Mucosa of descending colon (tissue), 3 donors: Measurements from ENCODE around the gene IGFBP4. TPM values are rescaled to one million over a fixed set of nuclear protein-coding genes. Genes with fewer than 3 reads are reported as not detected.

Experiments
- ATAC-seq: fragments of 200-7000 bp; cut with Tn5 transposase; one replicate; pipeline ENCODE4 v1.9.1; 2020; ENCODE audit warnings: mild to moderate bottlenecking, moderate library complexity
- DNase-seq, 3 donors: peaks; one replicate each; pipeline ENCODE4 v3.0.0-alpha.2; 2020
- H3K36me3 ChIP-seq: fragments of 200-600 bp; one replicate; pipeline ENCODE4 v1.8.0; 2021; ENCODE audit warnings: low read depth, mild to moderate bottlenecking
- H3K4me1 ChIP-seq: fragments of 200-600 bp; one replicate; pipeline ENCODE4 v1.8.0; 2021; ENCODE audit warnings: low read depth, mild to moderate bottlenecking
- H3K4me3 ChIP-seq: fragments of 200-600 bp; one replicate; pipeline ENCODE4 v1.8.0; 2021; ENCODE audit warnings: mild to moderate bottlenecking
- H3K9me3 ChIP-seq: fragments of 200-600 bp; one replicate; pipeline ENCODE4 v1.8.0; 2021; ENCODE audit warnings: mild to moderate bottlenecking
- CTCF ChIP-seq: fragments of 200-600 bp; IDR thresholded peaks from one replicate; pipeline ENCODE4 v1.8.0; 2022; ENCODE audit warnings: antibody characterized with exemption, mild to moderate bottlenecking
- intact Hi-C, 2 donors: fragments of 100-400 bp; cut with DNase I in 1 of 2; cut with micrococcal nuclease in 1 of 2; formaldehyde crosslinking; loops; one replicate each; pipeline versions ENCODE4 v1.11.0 to v1.11.1; 2022; cut with DNase I, micrococcal nuclease
- total RNA-seq, 3 donors: library from RNA; stranded (reverse); fragmentation: NEBNext Ultra II Directional in 2 of 3; extraction: Animal tissue kit (Norgen Biotek cat#: 25700) in 2 of 3; gene quantifications; one replicate each; pipeline versions ENCODE4 v1.2.1 to v1.2.4, GENCODE V29; 2021 to 2023
- donor health status: DM: no; HTN: no; CAD: no; lungs with moderate emphysema.
- donor health status: DM: no; HTN: no; CAD: no.
- donor health status: DM: no; HTN: yes; CAD: no.

Gene IGFBP4
- total RNA-seq, 3 donors from 2014 or later = 215 to 459 (median 244) TPM

DNA sequence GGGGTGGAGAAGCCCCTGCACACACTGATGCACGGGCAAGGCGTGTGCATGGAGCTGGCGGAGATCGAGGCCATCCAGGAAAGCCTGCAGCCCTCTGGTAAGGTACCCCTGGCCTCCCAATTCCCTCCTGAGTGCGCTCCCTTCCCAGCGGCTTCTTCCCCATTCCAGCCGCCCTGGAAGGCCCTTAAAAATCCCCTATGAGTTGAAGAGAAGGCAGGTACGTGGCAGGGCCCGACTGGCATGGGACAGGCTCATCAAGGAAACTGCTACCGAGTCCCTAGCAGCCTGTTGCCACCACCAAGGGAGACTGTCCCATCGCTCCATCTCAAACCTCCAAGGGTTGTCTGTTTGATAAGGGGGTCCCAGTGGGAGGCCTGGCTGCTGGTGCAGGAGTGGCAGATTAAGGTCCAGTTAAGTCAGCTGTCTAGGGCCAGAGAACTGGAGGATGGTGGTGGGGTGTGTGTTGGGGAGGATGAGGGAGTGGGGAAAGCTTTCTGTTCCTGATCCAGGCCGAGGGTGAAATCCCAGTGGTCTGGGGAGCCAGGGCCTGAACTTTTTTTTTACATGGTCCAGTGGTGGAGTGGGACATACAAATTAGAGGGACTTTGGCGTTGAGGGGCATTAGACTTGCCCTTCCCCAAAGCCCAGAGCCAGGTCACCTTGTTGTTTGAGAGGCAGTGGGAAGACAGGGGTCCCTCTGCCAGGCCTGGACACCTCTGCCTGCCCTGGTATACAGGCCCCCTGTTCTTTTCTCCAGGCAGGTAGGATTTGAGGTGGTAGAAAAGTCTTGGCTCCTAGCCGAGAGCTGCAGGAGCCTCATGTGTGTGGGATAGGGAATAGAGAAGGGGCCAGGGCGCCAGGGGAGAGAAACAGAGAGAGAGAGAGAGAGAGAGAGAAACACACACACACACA is 994 bp downstream of the IGFBP4 start:
- Histone ChIP-seq H3K4me3 (peak overlapping the region; percentile 44), H3K9me3 (no peaks in the 10 kb centered on the region), H3K36me3 (no peaks in the 10 kb centered on the region), H3K4me1 (peaks cover 43% of the 10 kb centered on the region)
- no peak for TF ChIP-seq CTCF
- ATAC-seq (peak; percentile 4), DNase-seq (peak in 1 of 3 donors; percentile 47)
- intact Hi-C loops = loop anchor here (5.0 to 10.0 kb wide), 2 partner anchors 88 to 91 kb away; no protein-coding TSS in a partner anchor

DNA sequence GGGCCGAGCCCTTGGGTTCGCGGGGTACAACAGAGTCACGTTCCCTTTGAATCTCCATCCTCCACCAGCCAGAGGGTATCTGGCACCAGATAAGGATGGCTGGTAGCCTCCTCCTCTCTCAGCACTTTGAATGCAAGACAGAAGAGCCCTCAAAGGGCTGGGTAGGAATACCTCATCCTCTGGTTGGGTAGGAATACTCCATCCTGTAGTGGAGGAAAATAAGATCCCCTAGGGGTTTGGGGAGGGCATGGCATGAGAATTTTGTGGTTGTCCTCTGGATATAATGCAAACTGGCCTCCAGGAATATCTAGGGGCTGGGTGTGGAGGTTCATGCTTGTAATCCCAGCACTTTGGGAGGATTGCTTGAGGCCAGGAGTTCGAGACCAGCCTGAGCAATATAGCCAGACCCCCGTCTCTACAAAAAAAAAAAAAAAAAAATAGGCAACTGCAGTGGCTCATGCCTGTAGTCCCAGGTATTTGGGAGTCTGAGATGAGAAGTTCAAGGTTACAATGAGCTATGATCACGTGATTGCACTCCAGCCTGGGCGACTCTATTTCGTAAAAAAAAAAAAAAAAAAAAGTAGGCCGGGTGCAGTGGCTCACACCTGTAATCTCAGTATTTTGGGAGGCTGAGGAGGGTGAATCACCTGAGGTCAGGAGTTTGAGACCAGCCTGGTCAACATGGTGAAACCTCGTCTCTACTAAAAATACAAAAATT is 2.7 kb downstream of the IGFBP4 start:
- no peaks in the 10 kb centered on the region for H3K9me3 ChIP-seq
- peaks cover 59% of the 10 kb centered on the region for H3K4me1 ChIP-seq
- ATAC-seq (no peak), DNase-seq (no peak)
- intact Hi-C loops = loop anchor here in 1 of 2 donors (10.0 kb wide), 1 partner anchor 89 kb away; no protein-coding TSS in a partner anchor
- no peak overlapping the region for H3K4me3 ChIP-seq
- H3K36me3 ChIP-seq = no peaks in the 10 kb centered on the region
- TF ChIP-seq CTCF = no peak

GRCh38 chr17:40447148-40447644 is 3.9 kb downstream of the IGFBP4 start:
- TF ChIP-seq CTCF = no peak
- Histone ChIP-seq H3K4me1 (peaks cover 62% of the 10 kb centered on the region), H3K9me3 (no peaks in the 10 kb centered on the region), H3K36me3 (no peaks in the 10 kb centered on the region), H3K4me3 (no peak overlapping the region)
- intact Hi-C loops = loop anchor here in 1 of 2 donors (10.0 kb wide), 1 partner anchor 88 kb away; no protein-coding TSS in a partner anchor
- ATAC-seq = peak; percentile 2
- DNase-seq = peak in 2 of 3 donors; percentile 40 to 59

DNA sequence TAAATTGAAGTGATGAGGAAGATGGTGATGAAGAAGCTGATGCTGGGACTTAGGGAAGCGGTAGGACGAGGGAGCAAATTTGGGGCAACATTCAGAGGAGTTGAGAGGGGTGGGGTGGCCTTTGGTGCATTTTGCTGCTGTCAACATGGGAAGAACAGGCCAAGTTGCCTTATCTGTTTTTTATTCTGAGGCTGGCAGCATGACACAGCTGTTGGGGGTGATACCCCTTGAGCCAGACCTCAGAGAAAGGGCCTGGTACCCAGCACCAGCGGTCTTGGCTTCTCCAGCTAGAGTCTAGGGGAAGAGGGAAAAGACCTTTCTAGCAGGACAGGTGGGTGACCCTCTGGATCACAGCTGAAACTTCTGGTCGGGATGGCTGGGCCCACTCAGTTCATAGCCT is 4.6 kb downstream of the IGFBP4 start:
- intact Hi-C loops = loop anchor here in 1 of 2 donors (10.0 kb wide), 1 partner anchor 87 kb away; no protein-coding TSS in a partner anchor
- DNase-seq (no peak), ATAC-seq (no peak)
- Histone ChIP-seq H3K36me3 (no peaks in the 10 kb centered on the region), H3K9me3 (no peaks in the 10 kb centered on the region), H3K4me3 (no peak overlapping the region), H3K4me1 (peaks cover 62% of the 10 kb centered on the region)
- no peak for TF ChIP-seq CTCF

DNA sequence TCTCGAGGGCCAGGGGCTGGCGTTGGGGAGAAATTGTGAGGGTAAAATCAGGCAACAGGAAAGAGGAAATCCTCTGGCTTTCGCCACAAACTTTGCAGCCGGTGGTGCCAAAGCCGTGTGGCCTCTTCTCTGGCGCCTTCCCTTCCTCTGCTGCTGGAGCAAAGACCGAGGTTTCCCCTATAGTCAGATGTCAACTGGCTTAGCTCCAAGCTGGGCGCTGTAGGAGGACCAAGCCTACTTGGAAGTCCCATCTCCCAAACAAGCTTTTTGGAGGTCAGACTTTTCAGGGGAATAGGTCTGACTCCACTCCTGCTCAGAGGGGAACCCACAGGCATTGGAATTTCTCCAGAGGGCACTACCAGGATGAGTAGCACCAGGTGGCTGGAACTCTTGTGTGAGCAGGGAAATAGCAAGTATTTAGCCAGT is 5.0 kb downstream of the IGFBP4 start:
- intact Hi-C loops = loop anchor here in 1 of 2 donors (10.0 kb wide), 1 partner anchor 87 kb away; no protein-coding TSS in a partner anchor
- peak; percentile 2 for ATAC-seq
- H3K4me1 ChIP-seq = peaks cover 62% of the 10 kb centered on the region

More for the DNA sequence above, 5.0 kb downstream of the IGFBP4 start:
- Histone ChIP-seq H3K36me3 (no peaks in the 10 kb centered on the region), H3K4me3 (no peak overlapping the region), H3K9me3 (no peaks in the 10 kb centered on the region)
- TF ChIP-seq CTCF = no peak
- peak in 2 of 3 donors; percentile 63 to 73 for DNase-seq
